ENCODE data around the gene NFYB.

Gene NFYB

GRCh38 chr12:104142543-104142942 is 4.5 kb upstream of the NFYB start:
- Histone ChIP-seq H3K9ac (ENCODE audit: low read depth, low read length) (no peak overlapping the region), H3K4me1 (ENCODE audit: insufficient read depth, low read length) (no peaks in the 10 kb centered on the region), H3K9me3 (ENCODE audit: control insufficient read depth, insufficient read depth, low read length) (no peaks in the 10 kb centered on the region), H3K36me3 (ENCODE audit: insufficient read depth, low read length) (no peaks in the 10 kb centered on the region)

GRCh38 chr12:104138797-104139152 is 765 bp upstream of the NFYB start:
- peak overlapping the region; percentile 66 for H3K9ac ChIP-seq (ENCODE audit: low read depth, low read length)
- no peaks in the 10 kb centered on the region for H3K9me3 ChIP-seq (ENCODE audit: control insufficient read depth, insufficient read depth, low read length)
- no peaks in the 10 kb centered on the region for H3K36me3 ChIP-seq (ENCODE audit: insufficient read depth, low read length)
- peaks cover 13% of the 10 kb centered on the region for H3K4me1 ChIP-seq (ENCODE audit: insufficient read depth, low read length)

GRCh38 chr12:104137001-104137901 is 759 bp downstream of the NFYB start:
- peak overlapping the region; percentile 87 for H3K9ac ChIP-seq (ENCODE audit: low read depth, low read length)
- H3K36me3 ChIP-seq (ENCODE audit: insufficient read depth, low read length), result no peaks in the 10 kb centered on the region
- H3K9me3 ChIP-seq (ENCODE audit: control insufficient read depth, insufficient read depth, low read length), result no peaks in the 10 kb centered on the region
- peaks cover 15% of the 10 kb centered on the region for H3K4me1 ChIP-seq (ENCODE audit: insufficient read depth, low read length)

GRCh38 chr12:104136577-104136976 is 1.4 kb downstream of the NFYB start:
- Histone ChIP-seq H3K9me3 (ENCODE audit: control insufficient read depth, insufficient read depth, low read length) (no peaks in the 10 kb centered on the region), H3K4me1 (ENCODE audit: insufficient read depth, low read length) (peaks cover 16% of the 10 kb centered on the region), H3K36me3 (ENCODE audit: insufficient read depth, low read length) (no peaks in the 10 kb centered on the region), H3K9ac (ENCODE audit: low read depth, low read length) (peak overlapping the region; percentile 87)

GRCh38 chr12:104134882-104135281 is 3.1 kb downstream of the NFYB start:
- no peak overlapping the region for H3K9ac ChIP-seq (ENCODE audit: low read depth, low read length)
- no peaks in the 10 kb centered on the region for H3K9me3 ChIP-seq (ENCODE audit: control insufficient read depth, insufficient read depth, low read length)
- H3K4me1 ChIP-seq (ENCODE audit: insufficient read depth, low read length), result peaks cover 23% of the 10 kb centered on the region
- H3K36me3 ChIP-seq (ENCODE audit: insufficient read depth, low read length), result no peaks in the 10 kb centered on the region

- no peak overlapping the region for H3K9ac ChIP-seq (ENCODE audit: low read depth, low read length)
- H3K36me3 ChIP-seq (ENCODE audit: insufficient read depth, low read length), result peaks cover 7% of the 10 kb centered on the region; the same call in 1 of the 2 replicates
- no peaks in the 10 kb centered on the region for H3K9me3 ChIP-seq (ENCODE audit: control insufficient read depth, insufficient read depth, low read length)
- H3K4me1 ChIP-seq (ENCODE audit: insufficient read depth, low read length), result peaks cover 23% of the 10 kb centered on the region
Measured at GRCh38 chr12:104133866-104134265, 4.1 kb downstream of the NFYB start.

DNA sequence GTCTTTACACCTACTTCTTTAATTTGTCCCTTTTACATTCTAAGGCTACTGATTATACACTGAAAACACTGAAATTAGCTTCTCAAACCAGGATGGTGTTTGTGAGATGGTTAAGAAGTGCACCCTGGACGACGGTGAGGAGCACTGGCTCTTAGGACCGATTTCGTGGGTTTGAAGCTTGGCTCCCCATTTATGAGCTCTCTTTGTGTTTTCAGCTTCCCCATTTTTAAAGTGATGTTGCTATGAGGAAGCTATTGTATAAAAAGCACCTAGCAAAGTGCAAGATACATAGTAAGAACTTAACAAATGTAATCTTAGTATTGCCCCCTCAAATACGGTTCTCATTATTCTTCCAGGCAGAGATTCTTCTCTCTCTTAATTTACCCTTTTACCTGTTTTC is 4.7 kb downstream of the NFYB start:
- Histone ChIP-seq H3K9me3 (ENCODE audit: control insufficient read depth, insufficient read depth, low read length) (no peaks in the 10 kb centered on the region), H3K36me3 (ENCODE audit: insufficient read depth, low read length) (peaks cover 7% of the 10 kb centered on the region; the same call in 1 of the 2 replicates), H3K9ac (ENCODE audit: low read depth, low read length) (no peak overlapping the region), H3K4me1 (ENCODE audit: insufficient read depth, low read length) (peaks cover 23% of the 10 kb centered on the region)

DNA sequence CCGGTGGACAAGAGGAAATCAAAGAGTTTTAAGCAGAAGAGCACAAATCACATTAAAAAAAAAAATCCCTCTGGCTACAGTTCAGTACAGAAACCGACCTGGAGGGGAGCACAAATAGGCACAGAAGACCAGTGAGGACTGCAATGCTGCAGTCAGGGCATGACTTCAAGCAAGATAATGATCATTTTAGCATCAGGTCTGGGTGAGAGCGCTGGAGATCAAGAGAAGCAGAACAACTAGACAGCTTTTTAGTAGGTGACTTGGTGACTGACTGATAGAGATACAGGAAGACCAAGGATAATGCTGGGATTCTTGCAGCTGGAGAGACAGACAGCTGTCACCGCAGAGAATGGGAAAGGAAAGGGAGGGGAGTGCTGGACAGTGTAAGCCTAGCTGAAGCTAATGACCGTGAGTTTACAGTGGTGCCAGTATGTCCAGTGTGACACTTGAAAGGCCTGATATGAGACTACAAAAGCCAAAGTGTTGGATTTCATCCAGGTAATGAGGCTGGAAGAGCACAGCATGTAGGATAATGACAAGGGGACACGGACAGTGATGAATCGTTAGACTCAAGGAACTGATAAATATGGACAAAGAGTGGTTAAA is 5.6 kb downstream of the NFYB start:
- no peaks in the 10 kb centered on the region for H3K9me3 ChIP-seq (ENCODE audit: control insufficient read depth, insufficient read depth, low read length)
- H3K9ac ChIP-seq (ENCODE audit: low read depth, low read length), result no peak overlapping the region
- peaks cover 7% of the 10 kb centered on the region; the same call in 1 of the 2 replicates for H3K36me3 ChIP-seq (ENCODE audit: insufficient read depth, low read length)
- peaks cover 23% of the 10 kb centered on the region for H3K4me1 ChIP-seq (ENCODE audit: insufficient read depth, low read length)

DNA sequence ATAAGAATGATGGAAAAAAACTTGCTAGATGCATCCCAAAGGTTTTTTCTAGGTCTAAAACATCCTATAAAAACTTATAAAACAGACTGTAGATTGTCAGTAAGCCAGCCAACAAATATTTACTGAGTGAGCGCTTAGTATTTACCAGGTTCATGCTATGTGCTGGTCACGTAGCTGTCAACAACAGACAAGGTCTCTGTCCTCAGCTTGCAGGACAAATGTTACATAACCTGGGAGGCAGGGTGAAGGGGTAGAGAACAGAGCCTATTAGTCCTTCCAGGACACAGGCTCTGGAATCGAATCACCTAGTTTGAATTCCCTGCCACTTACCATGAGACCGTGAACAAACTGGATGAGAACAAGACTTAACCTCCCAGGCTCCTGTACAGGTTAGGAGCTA is 6.4 kb downstream of the NFYB start:
- Histone ChIP-seq H3K9ac (ENCODE audit: low read depth, low read length) (no peak overlapping the region), H3K36me3 (ENCODE audit: insufficient read depth, low read length) (peaks cover 7% of the 10 kb centered on the region; the same call in 1 of the 2 replicates), H3K4me1 (ENCODE audit: insufficient read depth, low read length) (peaks cover 23% of the 10 kb centered on the region), H3K9me3 (ENCODE audit: control insufficient read depth, insufficient read depth, low read length) (no peaks in the 10 kb centered on the region)

- H3K9me3 ChIP-seq (ENCODE audit: control insufficient read depth, insufficient read depth, low read length), result no peaks in the 10 kb centered on the region
- peaks cover 18% of the 10 kb centered on the region; the same call in 1 of the 2 replicates for H3K4me1 ChIP-seq (ENCODE audit: insufficient read depth, low read length)
- H3K9ac ChIP-seq (ENCODE audit: low read depth, low read length), result no peak overlapping the region
- peaks cover 7% of the 10 kb centered on the region; the same call in 1 of the 2 replicates for H3K36me3 ChIP-seq (ENCODE audit: insufficient read depth, low read length)
Measured at GRCh38 chr12:104130760-104131159, 7.2 kb downstream of the NFYB start.

GRCh38 chr12:104126548-104126947 is 11.5 kb downstream of the NFYB start:
- H3K9me3 ChIP-seq (ENCODE audit: control insufficient read depth, insufficient read depth, low read length), result no peaks in the 10 kb centered on the region
- H3K4me1 ChIP-seq (ENCODE audit: insufficient read depth, low read length), result peaks cover 14% of the 10 kb centered on the region
- H3K36me3 ChIP-seq (ENCODE audit: insufficient read depth, low read length), result peaks cover 7% of the 10 kb centered on the region; the same call in 1 of the 2 replicates
- H3K9ac ChIP-seq (ENCODE audit: low read depth, low read length), result no peak overlapping the region

DNA sequence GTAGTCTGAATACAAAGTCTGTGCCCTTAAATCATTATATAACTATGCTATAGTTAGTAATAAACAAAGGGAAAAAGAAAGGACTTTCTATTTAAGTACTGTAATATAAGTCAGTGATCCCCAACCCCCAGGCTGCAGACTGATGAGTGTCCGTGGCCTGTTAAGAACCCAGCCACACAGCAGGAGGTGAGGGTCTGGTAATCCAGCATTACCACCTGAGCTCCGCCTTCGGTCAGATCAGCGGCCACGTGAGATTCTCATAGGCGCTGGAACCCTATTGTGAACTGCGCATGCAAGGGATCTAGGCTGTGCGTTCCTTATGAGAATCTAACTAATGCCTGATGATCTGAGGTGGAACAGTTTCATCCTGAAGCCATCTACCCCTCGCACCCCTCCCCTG is 15.7 kb downstream of the NFYB start:
- 0 out of 2 replicates have a peak, but pooled peaks cover 2% of the 10 kb centered on the region for H3K36me3 ChIP-seq (ENCODE audit: insufficient read depth, low read length)

DNA sequence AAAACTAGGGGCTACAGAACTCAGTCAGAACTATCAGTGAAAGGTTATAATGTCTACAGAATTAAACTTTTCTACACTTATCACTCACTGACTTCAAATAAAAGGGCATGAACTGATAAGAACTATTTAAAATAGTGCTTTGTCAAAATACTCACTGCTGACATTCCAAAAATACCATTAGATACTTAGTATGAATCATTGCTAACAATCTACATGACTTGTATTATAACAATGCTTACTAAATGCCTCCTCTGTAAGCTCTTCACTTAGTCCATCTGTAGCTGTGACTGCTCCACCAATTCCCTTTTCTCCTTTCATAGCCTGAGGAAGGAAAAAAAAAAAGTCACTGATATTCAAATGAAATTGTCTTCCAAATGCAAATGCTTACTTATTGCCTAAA is 17.0 kb downstream of the NFYB start:
- Histone ChIP-seq H3K9ac (ENCODE audit: low read depth, low read length) (no peak overlapping the region), H3K9me3 (ENCODE audit: control insufficient read depth, insufficient read depth, low read length) (no peaks in the 10 kb centered on the region), H3K4me1 (ENCODE audit: insufficient read depth, low read length) (peaks cover 13% of the 10 kb centered on the region), H3K36me3 (ENCODE audit: insufficient read depth, low read length) (0 out of 2 replicates have a peak, but pooled peaks cover 2% of the 10 kb centered on the region)

More for the DNA sequence above, 15.7 kb downstream of the NFYB start:
- Histone ChIP-seq H3K9ac (ENCODE audit: low read depth, low read length) (no peak overlapping the region), H3K9me3 (ENCODE audit: control insufficient read depth, insufficient read depth, low read length) (no peaks in the 10 kb centered on the region), H3K4me1 (ENCODE audit: insufficient read depth, low read length) (peaks cover 13% of the 10 kb centered on the region)

- no peak overlapping the region for H3K9ac ChIP-seq (ENCODE audit: low read depth, low read length)
- H3K4me1 ChIP-seq (ENCODE audit: insufficient read depth, low read length), result peaks cover 4% of the 10 kb centered on the region; the same call in 1 of the 2 replicates
- H3K9me3 ChIP-seq (ENCODE audit: control insufficient read depth, insufficient read depth, low read length), result no peaks in the 10 kb centered on the region
- 0 out of 2 replicates have a peak, but pooled peaks cover 2% of the 10 kb centered on the region for H3K36me3 ChIP-seq (ENCODE audit: insufficient read depth, low read length)
Measured at GRCh38 chr12:104115587-104115975, 22.4 kb downstream of the NFYB start.
